HepG2 (cell line): ENCODE results near the gene THSD8. TPM values are rescaled to one million over a fixed set of nuclear protein-coding genes. Genes with fewer than 3 reads are reported as not detected.
A peak's percentile ranks its signal among the peaks of the same experiment; 100 is the strongest.

Experiments
- MIER2 ChIP-seq: IDR thresholded peaks from 2 replicates; pipeline ENCODE4 v1.6.1; 2016; ENCODE audit warnings: missing biosample characterization, missing genetic modification reagents
- RAD21 ChIP-seq: fragments of 450-650 bp; formaldehyde crosslinking; IDR thresholded peaks from 2 replicates; pipeline ENCODE4 v1.5.0; 2020; ENCODE audit warnings: mild to moderate bottlenecking
- REL ChIP-seq: sonication (generic); formaldehyde crosslinking; conservative IDR thresholded peaks from 2 replicates; pipeline ENCODE4 v1.8.0; 2022; ENCODE audit warnings: mild to moderate bottlenecking, missing genetic modification reagents, moderate library complexity
- TSC22D2 ChIP-seq: sonication (generic); formaldehyde crosslinking; IDR thresholded peaks from 2 replicates; pipeline ENCODE4 v1.5.1; 2020; ENCODE audit warnings: missing genetic modification reagents, mild to moderate bottlenecking, borderline replicate concordance
- ZNF331 ChIP-seq: sonication (generic); formaldehyde crosslinking; IDR thresholded peaks from 2 replicates; pipeline ENCODE4 v1.4.0; 2020; ENCODE audit warnings: missing genetic modification reagents
- ZNF572 ChIP-seq: sonication (generic); formaldehyde crosslinking; IDR thresholded peaks from 2 replicates; pipeline ENCODE4 v1.5.1; 2020; ENCODE audit warnings: mild to moderate bottlenecking, missing genetic modification reagents
- polyA plus RNA-seq, 8 experiments: library from polyadenylated mRNA; depleted of rRNA in 3 of 8; stranded (reverse) in 7 of 8; unstranded in 1 of 8; fragments of >200 nt; fragmentation: Illumina TruSeq in 4 of 8; extraction: Trizol in 4 of 8; gene quantifications; 2 replicates each; pipeline versions ENCODE4 v1.2.1 to v1.2.3, GENCODE V29; 2011 to 2016; ENCODE audit warnings: low read depth in 4 of 8, missing spikeins in 1 of 8, mixed read lengths in 1 of 8; ENCODE audit not compliant: insufficient read depth in 1 of 8
- total RNA-seq, 5 experiments: library from RNA; depleted of rRNA; stranded (reverse); fragments of >200 nt; fragmentation: Illumina TruSeq; extraction: Trizol; gene quantifications; 2 replicates each; pipeline ENCODE4 v1.2.3, GENCODE V29; 2016; ENCODE audit warnings: low read depth in 1 of 5
- TF ChIP-seq, protein P1 (sequence below): sonication (generic); formaldehyde crosslinking; IDR thresholded peaks from 2 replicates; pipeline ENCODE4 v1.4.0; 2020; ENCODE audit warnings: mild to moderate bottlenecking, missing genetic modification reagents
- TF ChIP-seq, protein P2 (sequence below): sonication (generic); formaldehyde crosslinking; IDR thresholded peaks from 2 replicates; pipeline ENCODE4 v1.5.0; 2020; ENCODE audit warnings: missing genetic modification reagents, mild to moderate bottlenecking, borderline replicate concordance
- TF ChIP-seq, protein P3 (sequence below): sonication (generic); formaldehyde crosslinking; IDR thresholded peaks from 2 replicates; pipeline ENCODE4 v1.5.0; 2020; ENCODE audit warnings: mild to moderate bottlenecking, missing genetic modification reagents, borderline replicate concordance
- TF ChIP-seq, protein P4 (sequence below): IDR thresholded peaks from 2 replicates; pipeline ENCODE4 v1.6.1; 2016; ENCODE audit warnings: low read depth, borderline replicate concordance
- TF ChIP-seq, protein P5 (sequence below): sonication (generic); formaldehyde crosslinking; IDR thresholded peaks from 2 replicates; pipeline ENCODE4 v1.4.0; 2020; ENCODE audit warnings: missing genetic modification reagents, low read depth, mild to moderate bottlenecking, borderline replicate concordance

THSD8 gene
- total and polyA plus RNA-seq, 2 of the 13 experiments (the other 11 are each of a cell fraction or from before 2014, with no cell fraction given), result 4.8 to 14.9 TPM

DNA sequence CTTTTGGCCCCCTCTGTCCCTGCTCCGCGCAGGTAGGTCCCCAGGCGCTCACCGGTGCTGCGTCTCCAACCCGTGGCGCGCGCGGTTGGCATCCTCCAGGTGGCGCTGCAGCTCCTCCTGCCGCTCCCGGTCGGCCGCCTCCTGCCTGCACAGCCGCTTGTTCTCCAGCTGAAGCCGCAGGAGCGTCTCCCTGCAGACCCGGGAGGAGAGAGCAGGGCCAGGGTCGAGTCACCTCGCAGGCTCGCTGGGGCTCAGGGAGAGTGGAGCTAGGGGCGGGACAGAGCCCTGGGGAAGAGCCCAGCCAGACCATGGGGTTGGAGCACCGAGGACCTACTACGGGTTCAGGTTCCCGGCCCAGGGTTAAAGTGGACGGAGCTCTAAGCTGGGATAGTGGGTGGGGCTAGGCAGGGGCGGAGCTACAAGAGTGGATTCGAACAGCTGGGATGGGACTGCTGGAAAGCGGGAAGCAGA, 35.8 kb upstream of the THSD8 start (continued):
- TF ChIP-seq, protein P1, sequence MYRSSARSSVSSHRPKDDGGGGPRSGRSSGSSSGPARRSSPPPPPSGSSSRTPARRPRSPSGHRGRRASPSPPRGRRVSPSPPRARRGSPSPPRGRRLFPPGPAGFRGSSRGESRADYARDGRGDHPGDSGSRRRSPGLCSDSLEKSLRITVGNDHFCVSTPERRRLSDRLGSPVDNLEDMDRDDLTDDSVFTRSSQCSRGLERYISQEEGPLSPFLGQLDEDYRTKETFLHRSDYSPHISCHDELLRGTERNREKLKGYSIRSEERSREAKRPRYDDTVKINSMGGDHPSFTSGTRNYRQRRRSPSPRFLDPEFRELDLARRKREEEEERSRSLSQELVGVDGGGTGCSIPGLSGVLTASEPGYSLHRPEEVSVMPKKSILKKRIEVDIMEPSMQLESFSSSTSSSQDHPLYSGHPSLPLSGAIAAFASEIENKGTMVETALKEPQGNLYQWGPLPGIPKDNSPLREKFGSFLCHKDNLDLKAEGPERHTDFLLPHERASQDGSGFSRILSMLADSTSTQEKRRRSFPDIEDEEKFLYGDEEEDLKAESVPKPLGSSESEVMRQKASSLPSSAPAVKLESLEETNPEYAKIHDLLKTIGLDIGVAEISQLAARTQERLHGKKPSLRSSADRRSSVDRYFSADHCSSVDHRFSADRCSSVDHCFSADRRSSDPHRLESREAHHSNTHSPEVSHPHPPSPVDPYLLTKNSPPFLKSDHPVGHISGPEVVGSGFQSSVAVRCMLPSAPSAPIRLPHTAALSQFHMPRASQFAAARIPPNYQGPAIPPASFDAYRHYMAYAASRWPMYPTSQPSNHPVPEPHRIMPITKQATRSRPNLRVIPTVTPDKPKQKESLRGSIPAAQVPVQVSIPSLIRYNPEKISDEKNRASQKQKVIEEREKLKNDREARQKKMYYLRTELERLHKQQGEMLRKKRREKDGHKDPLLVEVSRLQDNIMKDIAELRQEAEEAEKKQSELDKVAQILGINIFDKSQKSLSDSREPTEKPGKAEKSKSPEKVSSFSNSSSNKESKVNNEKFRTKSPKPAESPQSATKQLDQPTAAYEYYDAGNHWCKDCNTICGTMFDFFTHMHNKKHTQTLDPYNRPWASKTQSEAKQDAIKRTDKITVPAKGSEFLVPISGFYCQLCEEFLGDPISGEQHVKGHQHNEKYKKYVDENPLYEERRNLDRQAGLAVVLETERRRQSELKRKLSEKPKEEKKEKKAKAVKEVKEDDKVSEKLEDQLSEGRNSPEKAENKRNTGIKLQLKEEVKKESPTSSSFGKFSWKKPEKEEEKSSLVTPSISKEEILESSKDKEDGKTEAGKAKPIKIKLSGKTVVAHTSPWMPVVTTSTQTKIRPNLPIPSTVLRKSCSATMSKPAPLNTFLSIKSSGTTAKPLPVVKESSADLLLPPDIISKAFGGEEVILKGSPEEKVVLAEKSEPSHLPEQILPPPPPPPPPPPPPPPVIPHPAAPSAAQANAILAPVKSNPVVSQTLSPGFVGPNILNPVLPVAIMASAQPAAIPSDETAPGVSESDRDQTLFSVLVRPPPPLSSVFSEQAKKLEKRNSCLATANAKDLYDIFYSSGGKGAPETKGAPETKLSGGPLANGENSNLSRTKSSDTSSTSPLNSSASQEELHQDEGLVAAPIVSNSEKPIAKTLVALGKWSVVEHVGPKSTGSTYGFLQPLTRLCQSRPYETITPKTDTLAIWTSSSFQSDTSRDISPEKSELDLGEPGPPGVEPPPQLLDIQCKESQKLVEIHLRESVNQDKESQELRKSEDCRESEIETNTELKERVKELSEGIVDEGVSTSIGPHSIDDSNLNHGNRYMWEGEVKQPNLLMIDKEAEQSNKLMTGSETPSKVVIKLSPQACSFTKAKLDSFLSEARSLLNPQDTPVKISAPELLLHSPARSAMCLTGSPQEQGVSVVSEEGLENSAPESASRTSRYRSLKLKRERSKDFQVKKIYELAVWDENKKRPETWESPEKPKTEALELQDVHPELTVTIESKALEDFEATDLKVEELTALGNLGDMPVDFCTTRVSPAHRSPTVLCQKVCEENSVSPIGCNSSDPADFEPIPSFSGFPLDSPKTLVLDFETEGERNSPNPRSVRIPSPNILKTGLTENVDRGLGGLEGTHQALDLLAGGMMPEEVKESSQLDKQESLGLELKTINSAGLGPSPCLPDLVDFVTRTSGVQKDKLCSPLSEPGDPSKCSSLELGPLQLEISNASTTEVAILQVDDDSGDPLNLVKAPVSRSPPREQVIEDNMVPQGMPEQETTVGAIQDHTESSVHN (CRISPR knock-in tag), result no peak
- TF ChIP-seq MIER2 (CRISPR knock-in tag) (0 out of 2 replicates have a peak, but pooled peaks have one; percentile 32), REL (CRISPR knock-in tag) (0 out of 2 replicates have a peak, but pooled peaks have one; percentile 48), ZNF572 (CRISPR knock-in tag) (no peak), ZNF331 (peak; percentile 35; the same call in 1 of the 2 replicates), RAD21 (CRISPR knock-in tag) (peak; percentile 92), TSC22D2 (CRISPR knock-in tag) (peak; percentile 77; the same call in 1 of the 2 replicates)
- TF ChIP-seq, protein P2, sequence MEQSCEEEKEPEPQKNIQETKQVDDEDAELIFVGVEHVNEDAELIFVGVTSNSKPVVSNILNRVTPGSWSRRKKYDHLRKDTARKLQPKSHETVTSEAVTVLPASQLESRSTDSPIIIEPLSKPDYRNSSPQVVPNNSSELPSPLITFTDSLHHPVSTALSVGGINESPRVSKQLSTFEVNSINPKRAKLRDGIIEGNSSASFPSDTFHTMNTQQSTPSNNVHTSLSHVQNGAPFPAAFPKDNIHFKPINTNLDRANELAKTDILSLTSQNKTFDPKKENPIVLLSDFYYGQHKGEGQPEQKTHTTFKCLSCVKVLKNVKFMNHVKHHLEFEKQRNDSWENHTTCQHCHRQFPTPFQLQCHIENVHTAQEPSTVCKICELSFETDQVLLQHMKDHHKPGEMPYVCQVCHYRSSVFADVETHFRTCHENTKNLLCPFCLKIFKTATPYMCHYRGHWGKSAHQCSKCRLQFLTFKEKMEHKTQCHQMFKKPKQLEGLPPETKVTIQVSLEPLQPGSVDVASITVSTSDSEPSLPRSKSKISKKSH (CRISPR knock-in tag), result 0 out of 2 replicates have a peak, but pooled peaks have one; percentile 23
- TF ChIP-seq, protein P3, sequence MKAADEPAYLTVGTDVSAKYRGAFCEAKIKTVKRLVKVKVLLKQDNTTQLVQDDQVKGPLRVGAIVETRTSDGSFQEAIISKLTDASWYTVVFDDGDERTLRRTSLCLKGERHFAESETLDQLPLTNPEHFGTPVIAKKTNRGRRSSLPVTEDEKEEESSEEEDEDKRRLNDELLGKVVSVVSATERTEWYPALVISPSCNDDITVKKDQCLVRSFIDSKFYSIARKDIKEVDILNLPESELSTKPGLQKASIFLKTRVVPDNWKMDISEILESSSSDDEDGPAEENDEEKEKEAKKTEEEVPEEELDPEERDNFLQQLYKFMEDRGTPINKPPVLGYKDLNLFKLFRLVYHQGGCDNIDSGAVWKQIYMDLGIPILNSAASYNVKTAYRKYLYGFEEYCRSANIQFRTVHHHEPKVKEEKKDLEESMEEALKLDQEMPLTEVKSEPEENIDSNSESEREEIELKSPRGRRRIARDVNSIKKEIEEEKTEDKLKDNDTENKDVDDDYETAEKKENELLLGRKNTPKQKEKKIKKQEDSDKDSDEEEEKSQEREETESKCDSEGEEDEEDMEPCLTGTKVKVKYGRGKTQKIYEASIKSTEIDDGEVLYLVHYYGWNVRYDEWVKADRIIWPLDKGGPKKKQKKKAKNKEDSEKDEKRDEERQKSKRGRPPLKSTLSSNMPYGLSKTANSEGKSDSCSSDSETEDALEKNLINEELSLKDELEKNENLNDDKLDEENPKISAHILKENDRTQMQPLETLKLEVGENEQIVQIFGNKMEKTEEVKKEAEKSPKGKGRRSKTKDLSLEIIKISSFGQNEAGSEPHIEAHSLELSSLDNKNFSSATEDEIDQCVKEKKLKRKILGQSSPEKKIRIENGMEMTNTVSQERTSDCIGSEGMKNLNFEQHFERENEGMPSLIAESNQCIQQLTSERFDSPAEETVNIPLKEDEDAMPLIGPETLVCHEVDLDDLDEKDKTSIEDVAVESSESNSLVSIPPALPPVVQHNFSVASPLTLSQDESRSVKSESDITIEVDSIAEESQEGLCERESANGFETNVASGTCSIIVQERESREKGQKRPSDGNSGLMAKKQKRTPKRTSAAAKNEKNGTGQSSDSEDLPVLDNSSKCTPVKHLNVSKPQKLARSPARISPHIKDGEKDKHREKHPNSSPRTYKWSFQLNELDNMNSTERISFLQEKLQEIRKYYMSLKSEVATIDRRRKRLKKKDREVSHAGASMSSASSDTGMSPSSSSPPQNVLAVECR (CRISPR knock-in tag), result peak; percentile 67; the same call in 1 of the 2 replicates
- TF ChIP-seq, protein P4, sequence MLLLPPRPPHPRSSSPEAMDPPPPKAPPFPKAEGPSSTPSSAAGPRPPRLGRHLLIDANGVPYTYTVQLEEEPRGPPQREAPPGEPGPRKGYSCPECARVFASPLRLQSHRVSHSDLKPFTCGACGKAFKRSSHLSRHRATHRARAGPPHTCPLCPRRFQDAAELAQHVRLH (CRISPR knock-in tag), result peak; percentile 70; the same call in 1 of the 2 replicates
- TF ChIP-seq, protein P5, sequence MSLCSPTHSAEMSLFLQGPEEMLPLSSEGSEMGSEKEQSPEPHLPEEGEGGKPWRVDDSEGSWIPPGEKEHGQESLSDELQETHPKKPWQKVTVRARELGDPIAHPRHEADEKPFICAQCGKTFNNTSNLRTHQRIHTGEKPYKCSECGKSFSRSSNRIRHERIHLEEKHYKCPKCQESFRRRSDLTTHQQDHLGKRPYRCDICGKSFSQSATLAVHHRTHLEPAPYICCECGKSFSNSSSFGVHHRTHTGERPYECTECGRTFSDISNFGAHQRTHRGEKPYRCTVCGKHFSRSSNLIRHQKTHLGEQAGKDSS (CRISPR knock-in tag), result peak; percentile 79; the same call in 1 of the 2 replicates
